ENCODE measurements around the gene WNK2. TPM values are rescaled to one million over a fixed set of nuclear protein-coding genes. Genes with fewer than 3 reads are reported as not detected.

The WNK2 gene
- polyA plus RNA-seq, 3 donors, result 0.40 TPM; not detected in 2

- Mint-ChIP-seq H3K4me3 (no peak overlapping the region), H3K27ac (peak overlapping the region in 1 of 7 donors; percentile 14)
- 90% methylated on average over 12 of the region's 12 CpGs for WGBS (ENCODE audit: insufficient coverage)
Observed at GRCh38 chr9:93209576-93210323, 25.8 kb downstream of the WNK2 start.

More at GRCh38 chr9:93209576-93210323, 25.8 kb downstream of the WNK2 start:
- TF ChIP-seq CTCF (IDR thresholded peaks at IDR 0.05), result no peak
- H3K27me3 Mint-ChIP-seq (ENCODE audit: low read depth in 3 of 3), result peaks cover 6 to 17% (median 12%) of the 10 kb centered on the region in 3 donors
- Histone ChIP-seq H4K20me1 (ENCODE audit: insufficient read depth, low read length) (no peaks in the 10 kb centered on the region), H3K9ac (ENCODE audit: insufficient read depth, low read length, poor library complexity, severe bottlenecking) (no peak overlapping the region), H3K4me3 (replicated peaks in 1 of 3; ENCODE audit: low read depth in 2 of 3, low read length in 3 of 3) (no peak overlapping the region), H3K27ac (ENCODE audit: low read depth in 1 of 2, low read length in 2 of 2) (no peak overlapping the region), H3K79me2 (ENCODE audit: insufficient read depth, low read length) (no peaks in the 10 kb centered on the region), H3K27me3 (ENCODE audit: control insufficient read depth in 2 of 2, insufficient read depth in 2 of 2, low read length in 2 of 2) (no peaks in the 10 kb centered on the region), H2AFZ (ENCODE audit: insufficient read depth, low read depth, low read length, poor library complexity, severe bottlenecking) (no peak overlapping the region), H3K4me2 (replicated peaks; ENCODE audit: extremely low read depth, low read length, poor library complexity, severe bottlenecking) (no peak overlapping the region), H3K36me3 (replicated peaks in 1 of 2; ENCODE audit: control insufficient read depth in 1 of 2, insufficient read depth in 2 of 2, low read length in 2 of 2) (no peaks in the 10 kb centered on the region), H3K9me3 (replicated peaks in 1 of 2; ENCODE audit: control insufficient read depth in 1 of 2, insufficient read depth in 1 of 2, low read length in 2 of 2) (peaks cover 0 to 4% of the 10 kb centered on the region in 2 donors), H3K4me1 (ENCODE audit: control insufficient read depth in 1 of 2, insufficient read depth in 2 of 2, low read length in 2 of 2) (no peaks in the 10 kb centered on the region)
- no peak for DNase-seq
- H3K36me3 Mint-ChIP-seq, result no peaks in the 10 kb centered on the region
- intact Hi-C loops (cut with micrococcal nuclease), result no loop called here
- H3K9me3 Mint-ChIP-seq, result peaks cover 0 to 5% (median 3%) of the 10 kb centered on the region in 7 donors
- H3K4me1 Mint-ChIP-seq, result no peaks in the 10 kb centered on the region

All from CD14-positive monocyte (primary cell).